MCF 10A (cell line): ENCODE results near the gene MLLT11. TPM values are rescaled to one million over a fixed set of nuclear protein-coding genes. Genes with fewer than 3 reads are reported as not detected.

Experiments used
- BruUV-seq: library from RNA; stranded (reverse); fragments of 400-500 nt; replicated peaks from 2 replicates; lab custom pipeline; 2021; lab: Mats Ljungman, UMichigan
- CTCF ChIA-PET: fragments of 300-600 bp; sonication (Branson Sonifier 250); formaldehyde crosslinking; extraction: SDS; loops from one replicate; lab custom pipeline; 2021; ENCODE audit warnings: antibody characterized with exemption, inconsistent platforms; lab: Yijun Ruan, JAX
- POLR2A ChIA-PET: fragments of 300-600, 350-650 bp; sonication (Branson Sonifier 250); formaldehyde crosslinking; extraction: SDS; loops from one replicate; lab custom pipeline; 2020; ENCODE audit warnings: antibody characterized with exemption, inconsistent platforms; lab: Yijun Ruan, JAX
- DNase-seq: peaks from one replicate; pipeline ENCODE4 v3.0.0-alpha.2; 2018; ENCODE audit not compliant: unreplicated experiment
- H3K27ac Mint-ChIP-seq: one replicate; pipeline ENCODE4 v1.8.0; 2022; ENCODE audit warnings: mild to moderate bottlenecking, low read depth, mixed read lengths; ENCODE audit not compliant: unreplicated experiment
- H3K27me3 Mint-ChIP-seq: one replicate; pipeline ENCODE4 v1.8.0; 2022; ENCODE audit warnings: mixed read lengths; ENCODE audit not compliant: insufficient read depth, unreplicated experiment
- H3K36me3 Mint-ChIP-seq: one replicate; pipeline ENCODE4 v1.8.0; 2022; ENCODE audit warnings: mild to moderate bottlenecking, moderate library complexity, mixed read lengths; ENCODE audit not compliant: insufficient read depth, unreplicated experiment
- H3K4me1 Mint-ChIP-seq: one replicate; pipeline ENCODE4 v1.8.0; 2022; ENCODE audit warnings: mixed read lengths; ENCODE audit not compliant: insufficient read depth, unreplicated experiment
- H3K4me3 Mint-ChIP-seq: one replicate; pipeline ENCODE4 v1.8.0; 2022; ENCODE audit warnings: mild to moderate bottlenecking, moderate library complexity, mixed read lengths; ENCODE audit not compliant: unreplicated experiment
- H3K9me3 Mint-ChIP-seq: one replicate; pipeline ENCODE4 v1.8.0; 2022; ENCODE audit warnings: mixed read lengths; ENCODE audit not compliant: unreplicated experiment
- intact Hi-C: fragments of 100-400 bp; cut with micrococcal nuclease; formaldehyde crosslinking; loops from 2 replicates; pipeline ENCODE4 v1.14.1; 2022
- total RNA-seq: library from RNA; stranded (reverse); gene quantifications from 2 replicates; pipeline ENCODE4 v1.2.3, GENCODE V29; 2022
- TF ChIP-seq, protein P1 (sequence below): fragments of 200-600 bp; IDR thresholded peaks from one replicate; pipeline ENCODE4 v1.8.0; 2022; ENCODE audit warnings: antibody characterized with exemption, mild to moderate bottlenecking; ENCODE audit not compliant: unreplicated experiment

MLLT11 gene
- total RNA-seq, 1 experiment from 2014 or later, result 0.86 TPM

DNA sequence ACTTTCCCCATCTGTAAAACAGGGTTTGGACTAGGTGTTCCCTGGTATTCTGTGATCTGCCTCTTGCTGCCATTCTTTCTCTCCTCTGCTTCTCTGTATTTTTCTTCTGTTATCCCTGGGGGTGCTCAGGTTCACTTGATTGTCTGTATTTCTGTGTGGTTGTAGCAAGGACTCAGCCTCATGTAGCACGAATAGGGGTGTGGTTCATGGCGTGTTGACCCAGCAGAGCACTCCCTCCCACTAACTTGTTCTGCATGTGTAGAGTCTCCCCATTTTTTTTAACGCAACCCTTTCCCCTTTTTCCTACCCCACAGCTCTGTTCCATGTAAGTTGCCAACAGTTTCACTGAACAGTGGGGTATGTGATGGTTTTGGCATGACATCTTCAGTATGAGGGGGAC, 25.0 kb upstream of the MLLT11 start:
- no peak for DNase-seq
- POLR2A ChIA-PET, result interaction anchor here (1.2 to 3.4 kb wide), 3 partner anchors 10 to 13 kb away, joined by 4 to 15 read pairs (median 4); partner anchors contain the start of gene C1orf56
- Mint-ChIP-seq H3K36me3 (peaks cover 42% of the 10 kb centered on the region), H3K4me3 (no peak overlapping the region), H3K4me1 (peaks cover 5% of the 10 kb centered on the region), H3K27me3 (no peaks in the 10 kb centered on the region), H3K9me3 (no peaks in the 10 kb centered on the region), H3K27ac (no peak overlapping the region)
- BruUV-seq, result no TSS peak
- TF ChIP-seq, protein P1, sequence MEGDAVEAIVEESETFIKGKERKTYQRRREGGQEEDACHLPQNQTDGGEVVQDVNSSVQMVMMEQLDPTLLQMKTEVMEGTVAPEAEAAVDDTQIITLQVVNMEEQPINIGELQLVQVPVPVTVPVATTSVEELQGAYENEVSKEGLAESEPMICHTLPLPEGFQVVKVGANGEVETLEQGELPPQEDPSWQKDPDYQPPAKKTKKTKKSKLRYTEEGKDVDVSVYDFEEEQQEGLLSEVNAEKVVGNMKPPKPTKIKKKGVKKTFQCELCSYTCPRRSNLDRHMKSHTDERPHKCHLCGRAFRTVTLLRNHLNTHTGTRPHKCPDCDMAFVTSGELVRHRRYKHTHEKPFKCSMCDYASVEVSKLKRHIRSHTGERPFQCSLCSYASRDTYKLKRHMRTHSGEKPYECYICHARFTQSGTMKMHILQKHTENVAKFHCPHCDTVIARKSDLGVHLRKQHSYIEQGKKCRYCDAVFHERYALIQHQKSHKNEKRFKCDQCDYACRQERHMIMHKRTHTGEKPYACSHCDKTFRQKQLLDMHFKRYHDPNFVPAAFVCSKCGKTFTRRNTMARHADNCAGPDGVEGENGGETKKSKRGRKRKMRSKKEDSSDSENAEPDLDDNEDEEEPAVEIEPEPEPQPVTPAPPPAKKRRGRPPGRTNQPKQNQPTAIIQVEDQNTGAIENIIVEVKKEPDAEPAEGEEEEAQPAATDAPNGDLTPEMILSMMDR, result no peak
- intact Hi-C loops, result no loop called here
- CTCF ChIA-PET, result interaction anchor here (0.5 to 0.8 kb wide), 4 partner anchors 10 to 856 kb away, joined by 3 to 4 read pairs (median 3); no protein-coding TSS in a partner anchor

DNA sequence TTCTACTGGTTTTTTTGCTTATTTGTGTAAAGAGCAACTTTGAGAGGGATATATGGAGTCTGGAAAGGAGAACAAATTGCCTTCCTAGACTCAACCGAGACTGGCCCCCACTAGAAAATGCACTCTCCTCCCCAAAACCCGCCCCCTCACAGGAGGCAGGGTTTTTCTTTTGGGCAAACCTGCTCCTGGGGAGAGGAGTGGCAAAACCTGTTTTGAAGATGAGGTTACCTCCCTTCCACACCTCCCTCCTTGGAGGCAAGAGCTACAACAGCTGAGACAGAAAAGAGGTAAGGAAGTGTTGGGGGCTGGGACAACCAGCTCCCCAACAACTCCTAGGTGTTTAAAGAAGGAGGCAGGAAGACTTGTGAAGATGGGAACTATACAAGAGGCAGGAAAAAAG, 23.8 kb upstream of the MLLT11 start, which contains the start of gene BNIPL:
BNIPL (plus strand) TSS at position 231 of the 400 bp plus-strand sequence; CDS start at position 371, 140 bp downstream.
- peaks cover 5% of the 10 kb centered on the region for H3K4me1 Mint-ChIP-seq
- no peak within 1 kb of the TSS for H3K27ac Mint-ChIP-seq
- intact Hi-C loops, result no loop called here
- no TSS peak for BruUV-seq
- CTCF ChIA-PET, result interaction anchor here (0.8 to 5.5 kb wide), 3 partner anchors 11 to 64 kb away, joined by 3 to 29 read pairs (median 5); partner anchors contain the start of gene MINDY1
- H3K4me3 Mint-ChIP-seq, result no peak within 1 kb of the TSS
- no peak for DNase-seq
- POLR2A ChIA-PET, result interaction anchor here (0.6 to 1.3 kb wide), 3 partner anchors 17 to 22 kb away, joined by 3 to 5 read pairs (median 5); partner anchors contain the start of gene CDC42SE1
- TF ChIP-seq, protein P1, result no peak
- no peaks in the 10 kb centered on the region for H3K27me3 Mint-ChIP-seq
- no peaks in the 10 kb centered on the region for H3K9me3 Mint-ChIP-seq
- peaks cover 30% of the 10 kb centered on the region for H3K36me3 Mint-ChIP-seq

DNA sequence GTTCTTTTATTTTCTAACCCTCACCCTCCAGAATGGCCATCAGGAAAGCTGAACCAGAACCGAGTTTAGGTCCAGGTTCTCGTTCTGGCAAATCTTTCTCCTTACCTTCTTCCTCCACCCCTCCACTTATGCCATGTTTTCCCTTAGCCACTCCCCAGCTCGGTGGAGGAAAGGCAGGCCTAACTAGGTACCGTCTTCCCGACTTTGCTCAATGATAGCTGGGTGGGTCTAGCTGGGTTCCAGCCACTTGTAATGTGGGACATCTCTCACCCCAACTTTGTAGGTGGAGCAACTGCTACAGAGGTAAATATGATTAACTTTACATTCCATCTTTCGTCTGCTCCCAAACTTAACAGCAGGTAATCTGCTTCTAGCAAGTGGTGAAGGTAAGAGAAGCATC, 23.2 kb upstream of the MLLT11 start:
- CTCF ChIA-PET, result interaction anchor here (0.5 to 5.5 kb wide), 4 partner anchors 11 to 231 kb away, joined by 3 to 29 read pairs (median 4); partner anchors contain the start of gene C1orf56
- H3K27ac Mint-ChIP-seq, result no peak overlapping the region
- intact Hi-C loops, result no loop called here
- BruUV-seq, result no TSS peak
- POLR2A ChIA-PET, result interaction anchor here (0.5 to 1.7 kb wide), 4 partner anchors 11 to 129 kb away, joined by 3 to 9 read pairs (median 4); partner anchors contain the start of genes C1orf56, CDC42SE1 and SCNM1
- H3K36me3 Mint-ChIP-seq, result peaks cover 23% of the 10 kb centered on the region
- H3K9me3 Mint-ChIP-seq, result no peaks in the 10 kb centered on the region
- H3K27me3 Mint-ChIP-seq, result no peaks in the 10 kb centered on the region
- H3K4me1 Mint-ChIP-seq, result peaks cover 5% of the 10 kb centered on the region
- H3K4me3 Mint-ChIP-seq, result no peak overlapping the region
- TF ChIP-seq, protein P1, result no peak
- DNase-seq, result no peak

DNA sequence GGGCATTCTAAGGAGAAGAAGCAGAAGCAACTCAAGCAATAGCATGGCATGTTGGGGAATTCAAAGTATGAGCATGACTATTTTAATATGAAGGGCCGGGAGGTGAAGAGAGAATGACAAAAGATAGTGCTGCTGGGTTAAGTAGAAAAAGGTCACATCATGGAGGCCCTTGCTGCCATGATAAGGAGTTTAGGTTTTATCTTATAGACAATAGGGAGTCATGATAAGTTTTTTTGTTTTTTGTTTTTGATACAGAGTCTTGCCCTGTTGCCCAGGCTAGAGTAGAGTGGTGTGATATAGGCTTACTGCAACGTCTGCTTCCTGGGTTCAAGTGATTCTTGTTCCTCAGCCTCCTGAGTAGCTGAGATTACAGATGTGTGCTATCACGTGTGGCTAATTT, 20.7 kb upstream of the MLLT11 start:
- TF ChIP-seq, protein P1, result no peak
- H3K27ac Mint-ChIP-seq, result no peak overlapping the region
- H3K27me3 Mint-ChIP-seq, result no peaks in the 10 kb centered on the region
- no peaks in the 10 kb centered on the region for H3K4me1 Mint-ChIP-seq
- ChIA-PET CTCF (interaction anchor here (0.9 to 5.5 kb wide), 3 partner anchors 9 to 45 kb away, joined by 3 to 29 read pairs (median 3); no protein-coding TSS in a partner anchor), POLR2A (no interaction called here)
- intact Hi-C loops, result no loop called here
- BruUV-seq, result no TSS peak
- no peaks in the 10 kb centered on the region for H3K9me3 Mint-ChIP-seq
- no peak for DNase-seq
- H3K36me3 Mint-ChIP-seq, result peaks cover 3% of the 10 kb centered on the region
- no peak overlapping the region for H3K4me3 Mint-ChIP-seq
